WI38 (cell line): Measurements from ENCODE around the gene DNAH8.

ENCODE experiments used
- H3K4me3 ChIP-seq: 2 replicates; pipeline ENCODE4 v1.5.1; 2011; ENCODE audit warnings: low read depth, mild to moderate bottlenecking, control low read depth, low read length
- CTCF ChIP-seq: IDR thresholded peaks from 2 replicates; pipeline ENCODE4 v1.5.1; 2012; ENCODE audit warnings: low read depth, mild to moderate bottlenecking, control low read depth, low read length

The DNAH8 gene

GRCh38 chr6:38990475-38990874 is 275.4 kb downstream of the DNAH8 start:
- TF ChIP-seq CTCF, result no peak
- no peak overlapping the region for H3K4me3 ChIP-seq

- no peak overlapping the region for H3K4me3 ChIP-seq
- no peak for TF ChIP-seq CTCF
Observed at GRCh38 chr6:38996676-38997075, 281.6 kb downstream of the DNAH8 start.

- H3K4me3 ChIP-seq, result no peak overlapping the region
- peak; percentile 28; the same call in 1 of the 2 replicates for TF ChIP-seq CTCF
Observed at GRCh38 chr6:38997128-38997761, 282.1 kb downstream of the DNAH8 start.

- TF ChIP-seq CTCF, result no peak
- H3K4me3 ChIP-seq, result no peak overlapping the region
Observed at GRCh38 chr6:39003072-39003471, 288.0 kb downstream of the DNAH8 start.

- H3K4me3 ChIP-seq, result no peak overlapping the region
- TF ChIP-seq CTCF, result no peak
Observed at GRCh38 chr6:39003492-39003891, 288.4 kb downstream of the DNAH8 start.

- no peak overlapping the region for H3K4me3 ChIP-seq
- no peak for TF ChIP-seq CTCF
Observed at GRCh38 chr6:39004801-39005200, 289.7 kb downstream of the DNAH8 start.

- no peak for TF ChIP-seq CTCF
- no peak overlapping the region for H3K4me3 ChIP-seq
Observed at GRCh38 chr6:39005774-39006173, 290.7 kb downstream of the DNAH8 start.
